Stimulated activated CD4-positive, alpha-beta T cell treated with anti-CD3 and anti-CD28 coated beads, Interleukin-1b, Interleukin-23, amount 100 ng/mL, for 48 hours (primary cell): ENCODE measurements around the gene F3.

Experiments
- DNase-seq: peaks from one replicate; pipeline ENCODE4 v3.0.0-alpha.2; 2020

Gene F3

DNA sequence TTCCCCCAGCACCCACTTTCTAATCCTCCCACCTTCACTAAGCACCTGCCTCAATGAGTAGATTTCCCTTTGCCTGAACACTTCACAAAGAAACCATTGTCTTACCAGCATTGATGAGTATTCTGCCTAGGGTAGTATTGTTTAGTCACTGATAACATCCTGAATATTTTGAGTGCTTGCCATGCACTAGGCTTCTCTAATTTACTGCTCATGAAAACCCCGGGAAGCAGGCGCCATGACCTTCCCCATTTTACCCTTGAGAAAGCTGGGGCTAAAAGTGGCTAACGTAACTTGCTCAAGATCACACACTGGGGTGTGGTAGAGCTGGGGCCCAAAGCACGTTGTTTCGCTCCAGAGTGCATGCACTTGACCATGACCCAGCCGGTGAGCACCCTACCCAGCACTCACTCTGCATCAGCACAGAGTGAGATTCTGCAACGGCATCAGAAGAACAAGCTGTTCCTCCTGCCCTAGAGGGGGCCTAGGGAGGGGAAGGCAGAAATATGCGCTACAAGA, 10.6 kb upstream of the F3 start:
- no peak for DNase-seq

- no peak for DNase-seq
These were observed 9.9 kb upstream of the F3 start for GRCh38 chr1:94551449-94551848.

- no peak for DNase-seq
These were observed 9.3 kb upstream of the F3 start for GRCh38 chr1:94550800-94551241.

DNA sequence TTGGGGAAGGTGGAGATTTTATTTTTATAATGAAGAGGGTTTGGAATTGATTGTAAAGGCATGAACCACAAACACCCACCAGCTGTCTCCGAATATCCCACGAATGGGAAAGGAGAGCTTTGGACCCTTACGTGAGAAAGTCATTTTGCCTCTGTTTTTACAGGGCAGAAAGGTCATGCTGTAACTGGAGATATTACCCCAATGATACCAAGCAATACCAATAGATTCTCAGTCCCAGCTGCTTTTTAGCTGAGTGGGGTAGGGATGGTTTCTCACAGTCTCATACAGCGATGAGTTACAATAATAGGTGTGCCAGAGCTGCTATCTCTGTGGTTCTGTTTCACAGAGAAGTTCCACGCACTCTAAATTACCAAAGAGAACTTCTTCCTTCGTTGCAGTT, 8.8 kb upstream of the F3 start:
- DNase-seq = no peak

DNA sequence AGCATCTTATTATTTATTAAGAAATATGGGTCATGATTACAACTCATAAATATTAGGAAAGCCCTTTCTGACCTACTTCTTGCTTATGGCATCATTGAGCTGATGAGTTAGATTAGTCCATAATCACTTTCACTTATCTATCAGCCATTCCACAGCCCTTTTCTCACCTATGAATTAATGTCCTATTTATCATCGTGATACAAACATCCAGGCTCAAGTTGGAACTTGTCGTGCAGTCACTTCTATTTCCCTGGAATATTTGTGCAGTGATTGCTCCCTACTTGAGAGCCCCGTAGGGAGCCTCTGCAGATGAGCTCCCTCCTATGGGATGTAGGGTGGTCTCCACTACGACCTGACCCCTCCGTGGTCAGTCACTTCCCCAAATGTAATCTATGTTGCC, 8.1 kb upstream of the F3 start:
- no peak for DNase-seq

DNA sequence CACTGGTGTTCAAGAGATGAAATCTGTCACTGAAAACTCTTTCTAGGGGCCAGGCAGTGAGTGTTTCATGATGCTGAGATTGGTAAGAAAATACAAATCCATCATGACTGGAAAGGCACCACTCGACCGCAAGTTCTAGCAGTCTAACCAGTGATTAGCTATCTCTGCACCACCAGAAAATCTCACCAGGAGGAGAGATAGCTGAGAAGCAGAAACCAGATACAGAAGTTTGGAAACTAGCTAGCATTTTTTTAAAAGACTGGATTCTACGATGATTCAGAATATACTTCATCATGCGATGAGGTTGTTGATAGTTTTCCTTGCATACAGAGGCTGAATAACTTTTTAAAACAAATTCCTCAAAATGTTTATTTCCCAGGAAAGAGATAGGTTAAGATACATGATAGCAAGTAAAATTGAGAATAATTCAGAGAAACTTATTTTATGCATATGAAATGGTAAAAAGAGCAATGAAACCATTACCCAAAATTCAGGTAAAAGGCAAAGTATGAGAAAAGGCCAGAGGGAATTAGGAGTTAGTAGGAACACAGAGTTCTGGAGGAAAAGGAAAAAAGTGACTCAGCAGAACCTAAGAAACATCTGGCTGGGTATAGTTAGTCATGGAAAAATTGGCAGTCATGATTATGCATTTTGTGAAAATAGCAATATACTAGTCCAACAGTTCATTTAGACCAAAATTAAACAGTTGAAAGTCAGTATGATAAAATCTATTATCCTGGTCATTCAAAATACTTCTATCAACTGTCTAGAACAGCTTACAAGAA, 3.3 kb upstream of the F3 start:
- no peak for DNase-seq

DNA sequence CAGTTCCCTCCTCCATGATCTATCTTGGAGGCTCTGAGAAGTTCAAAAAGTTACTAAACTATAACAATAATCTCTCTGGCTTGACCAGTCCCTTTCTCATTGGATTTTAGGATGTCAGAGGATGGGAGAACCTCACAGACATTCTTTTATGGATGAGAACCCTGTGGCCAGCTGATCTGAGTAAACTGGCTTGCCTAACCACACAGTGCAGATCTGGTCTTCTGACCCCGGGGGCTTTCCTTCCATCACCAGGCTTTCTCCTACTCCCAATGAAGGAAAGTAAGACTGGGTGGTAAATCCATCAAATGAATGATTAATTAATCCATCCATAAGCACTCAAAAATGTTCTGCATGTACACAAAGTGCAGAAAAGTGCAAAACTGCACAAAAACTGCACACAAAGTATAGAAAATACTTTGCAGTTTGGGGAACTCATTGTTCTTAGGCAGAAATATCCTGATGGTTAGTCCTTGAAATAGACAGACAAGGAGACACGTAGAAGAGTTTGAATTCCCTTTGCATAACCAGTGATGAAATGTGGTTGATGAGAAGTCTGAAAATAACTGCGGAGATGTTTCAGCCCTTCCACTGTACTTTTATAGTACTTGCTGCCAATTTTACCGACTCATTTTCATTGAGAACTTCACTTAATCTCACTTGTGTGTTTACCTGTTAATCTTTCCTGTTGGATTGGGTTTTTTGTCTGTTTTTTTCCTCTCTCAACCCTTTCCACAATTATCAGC, 2.5 kb upstream of the F3 start:
- no peak for DNase-seq

- DNase-seq = no peak
These were observed 1.4 kb upstream of the F3 start for GRCh38 chr1:94543001-94543400.

DNA sequence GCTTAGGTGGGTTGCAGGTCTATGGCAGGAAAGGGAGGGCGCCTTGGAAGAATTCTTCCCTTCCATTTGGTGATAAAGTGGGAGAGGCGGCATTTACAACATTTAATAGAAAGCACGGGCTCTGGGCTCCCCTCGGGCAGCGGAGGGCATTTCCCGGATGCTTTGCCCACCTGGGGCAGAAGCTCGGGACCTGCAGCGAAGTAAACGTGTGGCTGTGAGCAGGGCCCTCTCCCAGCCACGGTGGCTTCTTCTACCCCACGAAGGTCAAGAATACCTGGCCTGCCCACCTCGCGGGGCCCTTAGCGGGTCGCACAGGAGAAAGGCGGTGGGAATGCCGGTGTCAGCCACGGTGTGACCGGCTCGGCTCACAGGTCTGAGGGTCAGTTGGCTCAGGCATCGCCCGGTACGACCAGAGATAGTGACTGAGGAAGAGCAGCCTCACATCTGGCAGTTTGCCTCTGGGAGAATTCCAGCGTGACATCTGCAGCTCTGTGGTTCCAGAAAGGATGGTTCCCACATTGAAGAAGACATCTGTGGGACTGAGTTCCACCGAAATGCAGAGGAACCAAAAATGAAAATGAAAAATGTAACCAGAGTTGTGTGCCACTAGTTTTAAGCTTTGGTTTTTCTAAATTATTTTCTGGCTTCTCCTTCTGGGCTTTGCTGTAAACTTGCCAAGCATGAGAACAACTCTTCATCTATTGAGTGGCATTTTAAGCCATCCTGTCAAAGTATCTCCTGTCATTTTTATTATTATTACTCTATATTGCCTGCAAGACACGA, 720 bp upstream of the F3 start:
- DNase-seq = no peak

DNA sequence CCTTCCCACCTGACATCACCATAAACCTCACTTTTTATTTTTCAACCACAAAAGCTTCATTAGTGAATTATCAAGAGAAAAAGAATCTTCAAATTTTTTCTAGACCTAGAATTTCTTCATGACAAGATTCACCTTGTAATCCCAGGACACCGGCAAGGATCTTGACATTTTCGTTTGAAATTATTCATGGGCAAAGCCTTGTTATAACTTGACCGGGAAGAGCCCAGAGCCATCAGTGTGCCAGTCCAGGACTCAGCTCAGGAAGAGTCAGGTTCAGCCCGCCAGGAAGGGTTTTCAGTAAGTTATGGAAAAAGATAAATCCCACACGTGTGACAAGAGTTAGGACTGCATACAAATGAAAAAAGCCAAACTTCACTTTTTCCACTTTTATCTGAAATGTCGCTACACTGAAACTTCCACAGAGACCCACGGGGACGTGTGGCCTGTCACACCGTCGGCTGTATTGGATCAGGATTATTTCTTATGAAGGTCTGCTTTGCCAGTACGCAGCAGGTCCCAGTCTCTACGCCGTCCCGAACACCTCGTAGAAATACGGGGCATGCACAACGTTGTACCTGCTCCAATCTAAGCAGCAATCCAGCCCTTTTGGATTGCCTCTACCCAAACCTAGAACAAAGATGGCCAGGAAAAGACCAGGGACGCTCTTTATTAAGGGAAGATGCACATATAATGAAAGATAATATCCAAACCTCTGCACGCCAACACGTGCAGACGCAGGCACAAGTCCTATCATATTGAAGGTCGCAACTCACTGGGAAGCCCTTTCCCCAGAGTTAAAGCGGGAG, 916 bp downstream of the F3 start:
- DNase-seq = no peak

DNA sequence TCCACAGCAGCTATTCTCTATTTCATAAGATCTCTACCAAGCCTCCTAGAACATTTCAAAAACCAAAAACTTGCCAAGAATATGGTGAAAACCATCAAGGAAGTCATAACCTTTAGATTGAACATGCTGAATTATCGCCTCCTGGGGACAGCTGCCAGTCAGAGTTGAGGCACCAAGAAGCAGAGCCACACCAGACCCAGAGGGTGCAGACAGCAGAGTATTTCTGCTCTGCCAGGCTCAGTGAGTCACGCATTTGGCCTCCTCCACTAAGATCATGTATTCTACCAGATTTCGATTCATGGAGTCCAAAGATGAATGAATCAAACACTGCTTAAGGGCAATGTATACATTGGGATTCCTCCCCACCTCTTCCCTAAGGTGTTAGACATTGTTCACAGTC, 2.1 kb downstream of the F3 start:
- no peak for DNase-seq

DNA sequence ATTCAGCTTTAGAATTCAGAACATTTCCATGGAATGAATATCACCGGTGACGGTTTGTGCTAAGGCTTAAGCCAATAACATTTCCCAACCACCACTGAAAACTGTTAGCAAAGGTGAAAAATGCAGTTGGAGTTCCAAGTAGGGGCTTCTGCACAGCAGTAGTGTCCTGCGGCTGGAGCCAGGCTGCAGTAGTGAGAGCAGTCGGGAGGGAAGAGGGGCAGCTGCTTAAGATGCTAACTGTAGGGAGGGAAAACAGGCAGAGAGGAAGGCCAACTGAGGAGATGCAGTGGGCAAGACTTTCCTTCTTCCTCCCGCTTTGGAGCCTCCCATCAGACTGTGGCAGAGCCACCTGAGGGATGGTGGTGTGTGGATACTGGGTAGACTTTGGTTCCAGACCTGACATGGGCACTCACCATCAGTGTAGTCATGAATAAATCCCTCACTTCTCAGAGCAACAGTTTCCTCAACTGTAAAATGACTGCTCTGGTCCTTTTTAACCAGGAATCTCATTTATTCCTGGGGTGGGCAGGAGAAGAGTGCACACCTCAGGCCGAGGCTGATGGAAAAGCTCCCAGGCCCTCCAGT, 3.2 kb downstream of the F3 start:
- no peak for DNase-seq

GRCh38 chr1:94537254-94537653, 4.3 kb downstream of the F3 start:
- DNase-seq = no peak

- no peak for DNase-seq
These were observed 5.7 kb downstream of the F3 start for GRCh38 chr1:94535879-94536278.

GRCh38 chr1:94535095-94535494, 6.5 kb downstream of the F3 start:
- DNase-seq = no peak

DNA sequence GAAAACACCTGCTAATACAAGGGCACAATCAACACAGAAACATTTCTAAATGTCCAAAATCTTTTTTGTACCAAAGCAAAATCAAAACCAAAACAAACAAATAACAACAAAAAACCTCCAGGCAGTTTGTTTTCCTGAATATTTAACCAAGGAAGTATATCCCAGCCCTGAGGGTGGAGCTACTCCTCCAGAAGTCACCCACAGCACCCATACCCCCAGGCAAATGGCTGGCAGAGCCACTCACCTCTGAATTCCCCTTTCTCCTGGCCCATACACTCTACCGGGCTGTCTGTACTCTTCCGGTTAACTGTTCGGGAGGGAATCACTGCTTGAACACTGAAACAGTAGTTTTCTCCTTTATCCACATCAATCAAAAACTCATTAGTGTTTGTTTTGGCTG, 9.5 kb downstream of the F3 start:
- DNase-seq = no peak

GRCh38 chr1:94531664-94532063, 9.9 kb downstream of the F3 start:
- no peak for DNase-seq

DNA sequence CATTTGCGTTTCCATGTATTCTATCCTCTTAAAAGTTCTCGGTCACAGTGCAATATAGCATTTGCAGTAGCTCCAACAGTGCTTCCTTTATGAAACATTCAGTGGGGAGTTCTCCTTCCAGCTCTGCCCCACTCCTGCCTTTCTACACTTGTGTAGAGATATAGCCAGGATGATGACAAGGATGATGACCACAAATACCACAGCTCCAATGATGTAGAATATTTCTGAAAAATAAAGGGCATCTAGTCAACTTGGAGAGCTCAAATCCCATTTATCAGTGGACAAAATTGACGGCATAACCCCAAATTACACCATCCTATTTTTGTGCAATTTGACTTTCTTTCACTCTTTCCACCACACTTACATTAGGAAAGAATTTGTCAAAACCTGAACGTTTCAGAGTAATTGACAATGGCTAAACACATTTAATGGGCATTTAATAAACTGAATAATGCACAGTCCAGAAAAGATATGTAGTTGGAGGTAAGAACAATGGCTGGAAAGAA, 11.1 kb downstream of the F3 start:
- no peak for DNase-seq

GRCh38 chr1:94529416-94529815, 12.1 kb downstream of the F3 start:
- DNase-seq = no peak

- no peak for DNase-seq
These were observed 12.7 kb downstream of the F3 start for GRCh38 chr1:94528826-94529225.

GRCh38 chr1:94528299-94528698, 13.3 kb downstream of the F3 start:
- DNase-seq = no peak

GRCh38 chr1:94527447-94528031, 14.0 kb downstream of the F3 start:
- no peak for DNase-seq
